HEK293 (cell line): Measurements from ENCODE around the gene GYPC.

Experiments
- CTCF ChIA-PET: fragments of 350-600 bp; formaldehyde crosslinking; extraction: SDS; loops from one replicate; lab custom pipeline; 2021; ENCODE audit warnings: antibody characterized with exemption; lab: Yijun Ruan, JAX
- POLR2A ChIA-PET: fragments of 300-600 bp; formaldehyde crosslinking; extraction: SDS; loops from one replicate; lab custom pipeline; 2020; ENCODE audit warnings: antibody characterized with exemption, inconsistent platforms; lab: Yijun Ruan, JAX
- H3K27ac ChIP-seq: fragments of 200-500 bp; sonication (Bioruptor generic); 2 replicates; pipeline ENCODE4 v1.5.1; 2014; ENCODE audit warnings: low read depth, low read length, control low read depth, inconsistent platforms; ENCODE audit errors: extremely low read depth
- H3K36me3 ChIP-seq, 2 experiments: fragments of 200-500 bp in 1 of 2; sonication (Bioruptor generic) in 1 of 2; 1 replicate in 1 of 2; 2 replicates in 1 of 2; pipeline ENCODE4 v1.5.1; 2014 to 2017; ENCODE audit warnings: inconsistent platforms in 2 of 2, low read length in 2 of 2; ENCODE audit not compliant: control insufficient read depth in 2 of 2, insufficient read depth in 1 of 2
- H3K4me1 ChIP-seq: fragments of 200-500 bp; sonication (Bioruptor generic); 2 replicates; pipeline ENCODE4 v1.5.1; 2014; ENCODE audit warnings: mild to moderate bottlenecking, low read length, inconsistent platforms; ENCODE audit not compliant: control insufficient read depth, insufficient read depth
- H3K4me3 ChIP-seq: 2 replicates; pipeline ENCODE4 v1.5.1; 2011; ENCODE audit warnings: low read depth, mild to moderate bottlenecking, control low read depth, low read length, moderate library complexity
- H3K9me3 ChIP-seq: fragments of 200-500 bp; sonication (Bioruptor generic); 2 replicates; pipeline ENCODE4 v1.5.1; 2014; ENCODE audit warnings: low read depth, low read length, inconsistent platforms; ENCODE audit not compliant: control insufficient read depth, insufficient read depth
- OVOL3 ChIP-seq: fragments of 450-650 bp; formaldehyde crosslinking; IDR thresholded peaks from 2 replicates; pipeline ENCODE4 v1.5.1; 2016; ENCODE audit warnings: missing biosample characterization, missing genetic modification characterization
- REPIN1 ChIP-seq: fragments of 450-650 bp; formaldehyde crosslinking; IDR thresholded peaks from 2 replicates; pipeline ENCODE4 v1.5.1; 2017; ENCODE audit warnings: missing biosample characterization, missing genetic modification characterization, low read depth
- WT1 ChIP-seq: fragments of 450-650 bp; formaldehyde crosslinking; IDR thresholded peaks from 2 replicates; pipeline ENCODE4 v1.5.1; 2016; ENCODE audit warnings: missing biosample characterization, missing genetic modification characterization
- ZBTB1 ChIP-seq: fragments of 450-650 bp; formaldehyde crosslinking; IDR thresholded peaks from 2 replicates; pipeline ENCODE4 v1.5.1; 2016; ENCODE audit warnings: missing biosample characterization, missing genetic modification characterization
- ZBTB48 ChIP-seq: fragments of 450-650 bp; formaldehyde crosslinking; IDR thresholded peaks from 2 replicates; pipeline ENCODE4 v1.5.1; 2016; ENCODE audit warnings: missing biosample characterization, missing genetic modification characterization
- ZNF146 ChIP-seq: fragments of 450-650 bp; formaldehyde crosslinking; IDR thresholded peaks from 2 replicates; pipeline ENCODE4 v1.5.1; 2016; ENCODE audit warnings: missing biosample characterization, missing genetic modification characterization
- ZNF155 ChIP-seq: fragments of 450-650 bp; formaldehyde crosslinking; IDR thresholded peaks from 2 replicates; pipeline ENCODE4 v1.5.1; 2016; ENCODE audit warnings: missing biosample characterization, missing genetic modification characterization
- ZNF18 ChIP-seq: fragments of 450-650 bp; formaldehyde crosslinking; IDR thresholded peaks from 2 replicates; pipeline ENCODE4 v1.5.1; 2016; ENCODE audit warnings: missing biosample characterization, missing genetic modification characterization
- ZNF362 ChIP-seq: fragments of 450-650 bp; formaldehyde crosslinking; IDR thresholded peaks from 2 replicates; pipeline ENCODE4 v1.5.1; 2016; ENCODE audit warnings: missing biosample characterization, missing genetic modification characterization
- ZNF404 ChIP-seq: fragments of 450-650 bp; formaldehyde crosslinking; IDR thresholded peaks from 2 replicates; pipeline ENCODE4 v1.5.1; 2017; ENCODE audit warnings: missing biosample characterization, missing genetic modification characterization
- ZNF48 ChIP-seq: fragments of 450-650 bp; formaldehyde crosslinking; IDR thresholded peaks from 2 replicates; pipeline ENCODE4 v1.5.1; 2016; ENCODE audit warnings: missing biosample characterization, missing genetic modification characterization
- ZNF513 ChIP-seq: fragments of 450-650 bp; IDR thresholded peaks from 2 replicates; pipeline ENCODE4 v1.5.1; 2018; ENCODE audit warnings: missing biosample characterization, missing genetic modification characterization
- ZNF549 ChIP-seq: fragments of 450-650 bp; IDR thresholded peaks from 2 replicates; pipeline ENCODE4 v1.5.1; 2018; ENCODE audit warnings: missing biosample characterization, missing genetic modification characterization, mild to moderate bottlenecking, inconsistent platforms, moderate library complexity
- ZNF658 ChIP-seq: fragments of 450-650 bp; formaldehyde crosslinking; IDR thresholded peaks from 2 replicates; pipeline ENCODE4; 2016; ENCODE audit warnings: missing biosample characterization, missing genetic modification characterization
- TF ChIP-seq, protein P1 (sequence below): fragments of 450-650 bp; formaldehyde crosslinking; IDR thresholded peaks from 2 replicates; pipeline ENCODE4 v1.5.1; 2017; ENCODE audit warnings: missing biosample characterization, missing genetic modification characterization
- TF ChIP-seq, protein P2 (sequence below): fragments of 450-650 bp; formaldehyde crosslinking; IDR thresholded peaks from 2 replicates; pipeline ENCODE4 v1.5.1; 2016; ENCODE audit warnings: missing biosample characterization, missing genetic modification characterization

Gene GYPC

GRCh38 chr2:126643972-126644371, 12.0 kb upstream of the GYPC start (continued):
- TF ChIP-seq, protein P1, sequence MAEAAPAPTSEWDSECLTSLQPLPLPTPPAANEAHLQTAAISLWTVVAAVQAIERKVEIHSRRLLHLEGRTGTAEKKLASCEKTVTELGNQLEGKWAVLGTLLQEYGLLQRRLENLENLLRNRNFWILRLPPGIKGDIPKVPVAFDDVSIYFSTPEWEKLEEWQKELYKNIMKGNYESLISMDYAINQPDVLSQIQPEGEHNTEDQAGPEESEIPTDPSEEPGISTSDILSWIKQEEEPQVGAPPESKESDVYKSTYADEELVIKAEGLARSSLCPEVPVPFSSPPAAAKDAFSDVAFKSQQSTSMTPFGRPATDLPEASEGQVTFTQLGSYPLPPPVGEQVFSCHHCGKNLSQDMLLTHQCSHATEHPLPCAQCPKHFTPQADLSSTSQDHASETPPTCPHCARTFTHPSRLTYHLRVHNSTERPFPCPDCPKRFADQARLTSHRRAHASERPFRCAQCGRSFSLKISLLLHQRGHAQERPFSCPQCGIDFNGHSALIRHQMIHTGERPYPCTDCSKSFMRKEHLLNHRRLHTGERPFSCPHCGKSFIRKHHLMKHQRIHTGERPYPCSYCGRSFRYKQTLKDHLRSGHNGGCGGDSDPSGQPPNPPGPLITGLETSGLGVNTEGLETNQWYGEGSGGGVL = no peak
- TF ChIP-seq, protein P2, sequence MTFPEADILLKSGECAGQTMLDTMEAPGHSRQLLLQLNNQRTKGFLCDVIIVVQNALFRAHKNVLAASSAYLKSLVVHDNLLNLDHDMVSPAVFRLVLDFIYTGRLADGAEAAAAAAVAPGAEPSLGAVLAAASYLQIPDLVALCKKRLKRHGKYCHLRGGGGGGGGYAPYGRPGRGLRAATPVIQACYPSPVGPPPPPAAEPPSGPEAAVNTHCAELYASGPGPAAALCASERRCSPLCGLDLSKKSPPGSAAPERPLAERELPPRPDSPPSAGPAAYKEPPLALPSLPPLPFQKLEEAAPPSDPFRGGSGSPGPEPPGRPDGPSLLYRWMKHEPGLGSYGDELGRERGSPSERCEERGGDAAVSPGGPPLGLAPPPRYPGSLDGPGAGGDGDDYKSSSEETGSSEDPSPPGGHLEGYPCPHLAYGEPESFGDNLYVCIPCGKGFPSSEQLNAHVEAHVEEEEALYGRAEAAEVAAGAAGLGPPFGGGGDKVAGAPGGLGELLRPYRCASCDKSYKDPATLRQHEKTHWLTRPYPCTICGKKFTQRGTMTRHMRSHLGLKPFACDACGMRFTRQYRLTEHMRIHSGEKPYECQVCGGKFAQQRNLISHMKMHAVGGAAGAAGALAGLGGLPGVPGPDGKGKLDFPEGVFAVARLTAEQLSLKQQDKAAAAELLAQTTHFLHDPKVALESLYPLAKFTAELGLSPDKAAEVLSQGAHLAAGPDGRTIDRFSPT (tag by site-specific recombination) = no peak

GRCh38 chr2:126644630-126645191, 11.2 kb upstream of the GYPC start:
- no peak overlapping the region for H3K4me3 ChIP-seq
- H3K27ac ChIP-seq = no peak overlapping the region
- H3K4me1 ChIP-seq = no peaks in the 10 kb centered on the region
- ChIA-PET CTCF (interaction anchor here (1.0 kb wide), 1 partner anchor 117 kb away, joined by 3 read pairs; no protein-coding TSS in a partner anchor), POLR2A (no interaction called here)
- no peaks in the 10 kb centered on the region for H3K36me3 ChIP-seq
- H3K9me3 ChIP-seq = no peaks in the 10 kb centered on the region
- TF ChIP-seq ZNF549 (tag by site-specific recombination) = no peak
- TF ChIP-seq, protein P1 = no peak
- no peak for TF ChIP-seq ZNF155 (tag by site-specific recombination)
- no peak for TF ChIP-seq ZNF404 (tag by site-specific recombination)
- no peak for TF ChIP-seq WT1
- TF ChIP-seq, protein P2 (tag by site-specific recombination) = no peak
- TF ChIP-seq ZNF658 (tag by site-specific recombination) = no peak
- no peak for TF ChIP-seq ZBTB48 (tag by site-specific recombination)
- TF ChIP-seq REPIN1 (tag by site-specific recombination) = no peak
- TF ChIP-seq ZNF362 (tag by site-specific recombination) = no peak
- TF ChIP-seq ZNF513 (tag by site-specific recombination) = no peak
- TF ChIP-seq ZBTB1 = no peak
- TF ChIP-seq ZNF146 = no peak
- TF ChIP-seq ZNF18 (tag by site-specific recombination) = no peak
- TF ChIP-seq ZNF48 (tag by site-specific recombination) = no peak
- TF ChIP-seq OVOL3 (tag by site-specific recombination) = no peak
